ENCODE results near the gene SLC22A3.
A peak's percentile ranks its signal among the peaks of the same experiment; 100 is the strongest.
"Not testable (repeated sequence)": the region's sequence is repeated elsewhere in the genome, so short reads cannot be mapped to it uniquely, and the experiment has no call there.

SLC22A3 gene

DNA sequence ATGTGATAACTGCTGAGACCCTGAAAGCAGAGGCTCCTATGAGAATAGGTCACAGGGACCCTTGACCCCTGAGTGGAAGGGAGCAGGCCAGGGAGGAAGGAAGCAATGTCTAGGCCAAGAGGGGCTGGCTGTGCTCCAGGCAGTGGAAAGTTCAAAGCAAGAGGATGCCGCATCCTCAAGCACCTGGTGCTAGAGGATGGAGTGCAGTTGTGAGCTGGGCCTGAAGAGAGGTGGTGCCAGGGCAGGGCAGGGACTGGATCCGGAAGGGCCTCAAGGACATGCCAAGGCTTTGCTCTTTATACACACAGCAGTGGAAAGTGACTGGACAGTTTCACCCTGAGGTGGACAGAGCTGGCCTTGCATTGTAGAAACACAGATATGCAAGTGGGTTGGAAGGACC is 97.0 kb downstream of the SLC22A3 start:
- DNase-seq (ENCODE audit: low read depth) = no peak

DNA sequence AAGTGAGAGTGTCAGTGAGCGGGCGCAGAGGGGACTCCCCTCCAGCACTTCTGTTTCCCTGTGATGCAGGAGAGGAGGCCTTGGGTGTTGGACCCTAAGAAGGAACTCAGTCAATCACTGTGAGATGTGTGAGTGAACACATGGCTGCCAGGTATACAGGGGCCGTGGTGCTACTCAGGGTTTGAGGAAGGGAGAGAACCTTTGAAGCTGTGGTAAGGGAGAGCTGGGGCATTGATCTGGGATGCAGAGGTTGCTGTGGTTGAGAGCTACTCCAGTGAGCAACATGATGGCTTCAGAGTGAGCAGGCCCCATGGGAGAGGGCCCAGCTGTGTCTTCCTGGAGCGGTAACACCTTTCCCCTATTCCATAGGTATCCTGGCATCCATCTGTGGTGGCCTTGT is 99.2 kb downstream of the SLC22A3 start:
- DNase-seq (ENCODE audit: low read depth) = no peak

DNA sequence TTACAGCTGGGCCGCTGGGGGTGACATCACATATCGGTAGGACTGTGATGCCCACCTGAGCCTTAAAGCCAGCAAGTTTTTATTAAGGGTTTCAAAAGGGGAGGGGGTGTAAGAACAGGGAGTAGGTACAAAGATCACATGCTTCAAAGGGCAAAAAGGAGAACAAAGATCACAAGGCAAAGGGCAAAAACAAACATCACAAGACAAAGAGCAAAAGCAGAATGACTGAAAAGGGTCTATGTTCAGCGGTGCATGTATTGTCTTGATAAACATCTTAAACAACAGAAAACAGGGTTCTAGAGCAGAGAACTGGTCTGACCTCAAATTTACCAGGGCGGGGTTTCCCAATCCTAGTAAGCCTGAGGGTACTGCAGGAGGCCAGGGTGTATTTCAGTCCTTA is 101.6 kb downstream of the SLC22A3 start:
- not testable (repeated sequence) for DNase-seq (ENCODE audit: low read depth)

DNA sequence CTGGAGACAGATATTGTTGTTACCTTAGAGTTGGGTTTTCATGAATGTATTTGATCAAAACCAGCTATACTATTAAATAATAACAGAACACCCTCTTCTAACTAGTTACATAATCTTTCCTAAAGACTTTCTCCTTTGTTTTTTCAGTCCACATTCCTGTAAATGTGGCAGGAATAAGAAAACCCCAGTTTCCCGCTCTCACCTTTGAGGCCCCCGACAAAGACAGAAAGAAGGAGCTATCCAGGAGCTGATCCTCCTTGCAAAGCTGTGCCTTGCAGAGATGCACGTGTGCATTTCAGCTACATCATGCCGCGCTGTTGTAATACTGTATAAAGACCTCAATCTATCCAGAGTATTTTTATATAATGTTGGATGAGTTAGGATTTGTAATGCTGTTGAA is 102.7 kb downstream of the SLC22A3 start:
- no peak for DNase-seq (ENCODE audit: low read depth)

DNA sequence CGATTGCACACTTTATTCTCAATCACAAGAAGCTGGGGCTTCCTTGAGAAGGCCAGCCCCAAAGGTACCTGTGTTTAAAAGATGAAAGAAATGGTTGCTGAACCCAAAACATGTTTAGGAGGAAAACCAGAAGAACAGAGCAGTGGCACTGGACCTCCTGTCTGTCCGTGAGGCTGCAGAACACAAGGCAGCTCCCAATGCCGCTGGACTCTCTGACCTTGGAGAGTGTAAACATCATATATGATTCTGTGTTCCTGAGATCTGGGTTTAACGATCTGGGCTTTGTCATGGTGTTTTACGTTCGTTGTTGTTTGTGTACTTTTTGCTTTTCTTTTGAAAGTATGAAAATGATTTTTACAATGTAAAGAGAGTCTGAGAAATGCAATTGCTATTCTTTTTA is 106.1 kb downstream of the SLC22A3 start:
- DNase-seq (ENCODE audit: low read depth) = no peak

DNA sequence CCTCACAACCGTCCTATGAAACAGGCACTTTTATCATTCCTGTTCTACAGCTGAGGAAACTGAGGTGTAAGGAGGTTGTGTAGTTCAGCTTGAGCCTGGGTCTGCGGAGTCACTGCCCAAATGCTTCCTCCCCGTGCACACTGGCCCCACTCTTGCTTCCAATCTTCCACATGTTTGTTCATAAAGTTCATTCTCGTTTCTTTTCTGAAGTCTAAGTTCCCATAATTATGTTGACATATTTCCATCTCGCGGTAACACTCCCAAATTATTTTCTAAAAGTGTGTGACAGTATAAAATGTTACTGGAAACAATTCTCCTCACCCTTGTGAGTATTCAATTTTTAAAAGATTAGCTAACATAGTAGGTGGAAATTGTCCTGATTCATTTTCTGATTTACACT is 106.9 kb downstream of the SLC22A3 start:
- DNase-seq (ENCODE audit: low read depth) = no peak

DNA sequence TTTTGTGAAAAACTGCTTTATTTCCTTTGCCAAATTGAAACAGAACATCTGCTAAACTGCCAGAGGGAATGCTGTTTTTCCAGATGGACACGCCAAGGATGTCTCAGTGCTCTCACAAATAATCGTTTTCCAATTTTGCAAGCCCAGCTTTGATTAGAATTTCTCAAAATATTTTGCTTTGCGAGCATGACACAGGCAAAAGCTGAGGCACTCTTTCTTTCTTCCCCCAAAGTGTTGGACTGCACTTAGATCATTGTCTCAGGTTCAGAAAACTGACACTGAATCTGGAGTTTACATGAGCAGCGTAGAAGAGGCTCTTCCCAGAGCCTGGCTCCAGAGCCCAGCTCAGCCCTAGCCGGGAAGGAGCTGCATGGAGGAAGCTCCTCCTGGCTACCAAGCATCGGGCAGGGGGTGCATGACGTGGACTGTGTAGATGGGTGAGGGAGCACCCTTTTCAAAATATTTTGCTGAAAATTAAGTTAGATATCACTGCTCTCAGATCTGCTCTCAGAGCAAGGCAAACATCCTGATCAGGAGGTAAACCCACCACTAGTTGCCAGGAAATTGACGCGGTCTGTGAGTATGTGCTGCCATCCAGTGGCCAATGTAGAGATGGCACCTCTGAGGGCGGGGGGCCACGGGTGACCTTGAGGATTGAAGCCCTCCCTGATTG is 107.5 kb downstream of the SLC22A3 start:
- DNase-seq (ENCODE audit: low read depth) = peak; percentile 67

DNA sequence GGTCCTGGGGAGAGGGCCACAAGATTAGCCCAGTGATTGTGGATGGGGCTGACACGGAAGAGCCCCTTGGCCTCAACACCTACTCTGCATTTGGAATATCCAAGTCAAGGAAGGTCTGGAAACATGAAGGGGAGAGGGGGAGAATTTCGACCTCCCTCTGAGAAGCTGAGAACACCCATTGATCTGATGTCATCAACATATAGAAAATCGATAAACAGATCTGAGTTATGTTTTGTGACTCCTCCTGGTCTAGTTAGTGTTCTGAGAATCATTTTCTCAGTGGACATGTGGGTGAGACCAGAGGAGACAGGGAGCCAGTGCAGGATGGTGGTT is 108.0 kb downstream of the SLC22A3 start:
- no peak for DNase-seq (ENCODE audit: low read depth)

DNA sequence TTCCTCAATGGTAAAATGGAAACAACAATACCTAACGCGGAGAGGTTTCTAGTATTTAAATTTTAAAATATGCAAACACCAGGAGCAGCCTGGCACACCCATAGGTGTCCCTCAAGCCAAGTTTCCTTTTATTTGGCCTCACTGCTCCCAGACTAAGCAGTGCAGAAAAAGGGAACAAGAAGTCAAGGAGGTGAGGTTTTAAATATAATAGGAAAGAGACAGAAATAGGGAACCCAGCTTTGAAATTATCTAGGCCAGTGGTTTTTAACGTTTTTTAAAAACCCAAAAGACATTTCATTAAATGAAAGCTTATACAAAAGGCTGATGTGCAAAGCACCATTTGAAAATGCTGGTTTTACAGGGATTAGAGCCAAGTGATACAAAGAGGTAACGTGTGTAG is 109.6 kb downstream of the SLC22A3 start:
- DNase-seq (ENCODE audit: low read depth) = no peak

DNA sequence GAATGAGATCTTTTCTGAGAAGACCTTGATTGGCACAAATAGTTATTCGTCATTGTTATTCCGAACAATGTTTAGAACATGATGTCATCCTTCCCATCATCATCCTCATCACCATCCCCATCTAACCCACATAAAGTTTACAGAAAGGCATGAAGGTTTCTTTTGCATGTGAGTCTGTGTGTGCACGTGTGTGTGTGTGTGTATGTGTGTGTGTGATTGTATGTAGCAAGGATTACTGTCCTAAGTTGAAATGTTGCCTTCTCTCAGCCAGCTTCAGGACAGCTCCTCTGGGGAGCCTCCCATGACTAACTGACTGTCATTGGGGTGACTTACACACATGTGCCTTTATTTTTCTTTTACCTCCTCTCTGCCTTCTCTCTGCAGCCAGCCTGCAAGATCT is 113.5 kb downstream of the SLC22A3 start:
- DNase-seq (ENCODE audit: low read depth) = peak; percentile 77

DNA sequence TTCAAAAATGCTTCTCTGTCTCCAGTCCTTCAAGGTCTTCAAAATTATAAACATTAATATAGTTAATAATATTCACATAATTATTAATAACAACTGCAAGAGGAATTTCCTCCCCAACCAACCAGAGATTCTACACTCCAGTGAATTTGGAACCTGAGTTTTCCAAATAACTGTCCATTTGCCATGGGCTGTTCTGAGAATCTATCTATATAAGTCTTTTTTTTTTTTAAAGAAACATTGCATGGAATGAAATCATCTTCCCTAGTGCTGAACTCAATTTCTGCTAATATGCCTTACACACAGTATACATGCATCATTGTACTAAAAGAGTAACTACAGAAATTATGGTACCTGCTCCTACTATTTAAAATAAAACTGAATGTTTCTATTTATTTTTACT is 113.9 kb downstream of the SLC22A3 start:
- peak; percentile 56 for DNase-seq (ENCODE audit: low read depth)

DNA sequence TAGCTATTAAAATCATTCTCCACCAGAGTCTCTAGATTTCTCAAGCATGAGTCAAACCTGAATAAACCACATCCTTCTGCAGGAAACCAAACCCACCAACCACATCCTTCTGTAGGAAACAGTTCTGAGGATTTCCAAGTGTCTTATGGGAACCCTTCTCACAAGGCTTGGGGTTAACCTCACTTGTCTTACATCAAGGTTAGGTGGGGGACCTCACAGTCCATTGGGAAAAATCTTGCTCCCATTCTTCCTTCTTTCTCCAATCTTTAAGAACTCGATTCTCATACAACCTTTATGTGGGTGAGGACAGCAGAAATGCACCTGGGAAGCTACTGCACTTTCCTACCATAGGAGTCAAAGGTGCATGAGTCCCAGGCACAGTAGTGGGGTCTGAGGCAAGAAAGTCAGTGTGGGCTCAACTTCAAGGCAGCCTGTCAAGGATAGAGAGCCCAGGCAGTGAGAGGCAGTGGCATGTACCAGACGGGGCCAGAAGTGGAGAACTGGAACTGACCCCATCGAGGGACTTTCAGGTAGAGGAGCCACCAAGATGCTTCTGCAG is 114.5 kb downstream of the SLC22A3 start:
- DNase-seq (ENCODE audit: low read depth) = peak; percentile 96

DNA sequence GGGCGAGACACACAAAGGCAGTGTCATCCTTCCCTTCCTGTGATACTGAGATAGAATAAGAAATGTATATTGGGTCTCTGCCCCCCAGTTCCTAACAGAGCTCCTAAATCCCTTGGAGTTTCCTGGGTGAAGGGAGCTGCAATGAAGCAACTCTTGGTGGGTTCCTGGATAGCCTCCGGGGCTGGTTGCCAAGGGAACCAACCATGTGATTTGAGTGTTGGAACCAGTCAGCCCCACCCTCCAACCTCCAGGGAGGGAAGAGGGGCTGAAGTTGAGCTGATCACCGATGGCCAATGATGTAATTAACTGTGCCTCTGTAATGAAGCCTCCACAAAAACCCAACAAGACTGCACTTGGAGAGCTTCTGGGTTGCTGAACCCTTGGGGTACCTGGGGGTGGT is 116.6 kb downstream of the SLC22A3 start:
- DNase-seq (ENCODE audit: low read depth) = no peak

DNA sequence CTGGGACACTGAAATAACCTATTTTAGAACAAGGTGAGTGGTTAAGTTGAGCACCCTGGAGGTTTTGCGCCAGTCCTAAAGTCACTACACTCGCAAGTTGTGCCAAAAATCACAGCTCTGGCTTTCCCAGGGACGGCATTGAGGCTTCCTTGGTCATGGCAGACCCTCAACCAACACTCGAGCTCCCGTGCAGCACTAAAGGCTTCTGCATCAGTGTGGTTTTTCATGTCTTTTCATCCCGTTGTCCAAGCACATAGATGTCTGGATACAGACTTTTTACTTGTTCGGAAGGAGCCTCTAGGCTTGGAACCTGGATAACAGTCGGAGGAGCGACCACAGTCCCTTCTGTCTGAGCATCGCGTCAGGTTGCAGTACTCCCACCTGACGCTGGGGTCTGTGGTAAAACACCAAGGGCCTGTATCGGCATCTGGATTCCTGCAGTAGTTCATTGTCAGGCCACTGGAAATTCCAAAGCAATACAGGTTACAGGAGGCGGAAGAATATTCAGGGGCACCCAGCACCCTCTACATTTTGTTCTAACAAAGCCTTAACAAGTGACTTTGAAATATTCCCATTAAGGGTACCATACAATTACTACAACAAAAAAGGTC is 119.2 kb downstream of the SLC22A3 start:
- DNase-seq (ENCODE audit: low read depth) = not testable (repeated sequence)

DNA sequence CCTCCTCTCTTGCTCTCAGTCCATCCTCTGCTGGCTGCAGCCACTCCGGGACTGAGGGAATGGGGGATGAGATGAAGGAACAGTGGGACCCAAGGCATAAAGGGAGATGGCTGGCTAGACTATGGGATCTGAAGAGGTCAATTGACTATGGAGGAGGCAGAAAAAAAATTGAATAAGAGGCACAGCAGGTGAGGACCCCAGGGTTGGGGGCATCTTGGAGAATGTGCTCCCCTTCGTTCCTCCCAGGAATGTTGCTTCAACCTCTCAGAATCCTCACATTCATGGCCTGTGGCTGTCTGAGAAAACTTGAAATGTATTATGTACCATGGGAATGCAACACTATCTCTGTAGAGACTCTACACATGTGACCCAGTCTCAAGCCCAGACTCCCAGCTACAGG is 121.0 kb downstream of the SLC22A3 start:
- no peak for DNase-seq (ENCODE audit: low read depth)

DNA sequence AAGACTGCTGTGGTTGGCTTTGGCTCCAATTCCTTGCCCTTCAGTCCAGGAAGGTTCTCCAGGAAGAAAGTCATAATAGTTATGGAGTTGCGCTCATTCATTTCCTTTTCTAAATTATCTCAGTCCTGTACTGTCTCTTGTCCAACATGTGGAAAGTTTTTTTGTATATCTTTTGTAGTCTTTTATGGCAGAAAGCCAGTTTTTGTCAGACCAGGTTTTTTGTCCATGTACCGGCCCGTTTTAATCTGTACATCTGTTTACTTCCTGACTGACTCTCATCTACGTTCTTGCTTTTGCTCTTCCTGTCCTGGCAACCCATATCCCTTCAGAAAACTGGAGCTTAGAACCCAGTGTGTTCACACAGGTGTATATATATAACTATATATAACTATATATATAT is 127.9 kb downstream of the SLC22A3 start:
- DNase-seq (ENCODE audit: low read depth) = not testable (repeated sequence)

DNA sequence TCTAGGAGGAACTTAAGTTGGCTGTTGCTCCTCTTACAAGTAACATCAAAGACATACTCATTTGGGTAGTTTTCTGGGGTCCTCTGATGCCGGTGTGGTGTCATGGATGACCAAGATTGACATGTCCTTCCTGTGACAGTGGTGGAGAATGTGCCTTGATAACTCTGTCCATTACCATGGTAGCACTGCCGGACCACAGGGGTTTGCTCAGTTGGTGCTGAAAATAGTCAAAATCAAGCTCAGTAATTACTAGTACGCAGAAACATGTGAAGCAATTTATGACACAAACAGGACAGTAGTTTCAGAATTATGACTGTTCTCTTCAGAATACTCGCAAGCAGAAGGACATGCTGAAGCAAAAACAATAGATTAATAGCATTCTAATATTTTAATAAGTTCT is 128.9 kb downstream of the SLC22A3 start:
- DNase-seq (ENCODE audit: low read depth) = not testable (repeated sequence)

DNA sequence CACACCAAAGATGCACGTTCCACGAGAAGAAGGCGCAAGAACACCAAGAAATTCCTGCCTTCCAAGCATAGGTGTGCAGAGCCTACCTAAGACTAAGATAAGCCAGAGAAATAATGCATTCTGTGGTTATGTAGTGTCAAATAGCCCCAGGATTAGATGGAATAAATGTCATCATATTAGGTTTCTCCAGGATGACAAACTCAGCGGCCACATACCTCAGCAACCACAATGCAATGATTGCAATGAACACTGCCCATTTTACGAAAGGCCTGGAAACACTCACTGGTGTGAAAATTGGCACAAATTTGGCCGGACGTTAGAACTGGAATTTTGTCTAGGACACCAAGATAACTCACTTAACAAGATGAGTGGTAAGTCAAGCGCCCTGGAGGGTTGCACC is 129.7 kb downstream of the SLC22A3 start:
- peak; percentile 8 for DNase-seq (ENCODE audit: low read depth)

DNA sequence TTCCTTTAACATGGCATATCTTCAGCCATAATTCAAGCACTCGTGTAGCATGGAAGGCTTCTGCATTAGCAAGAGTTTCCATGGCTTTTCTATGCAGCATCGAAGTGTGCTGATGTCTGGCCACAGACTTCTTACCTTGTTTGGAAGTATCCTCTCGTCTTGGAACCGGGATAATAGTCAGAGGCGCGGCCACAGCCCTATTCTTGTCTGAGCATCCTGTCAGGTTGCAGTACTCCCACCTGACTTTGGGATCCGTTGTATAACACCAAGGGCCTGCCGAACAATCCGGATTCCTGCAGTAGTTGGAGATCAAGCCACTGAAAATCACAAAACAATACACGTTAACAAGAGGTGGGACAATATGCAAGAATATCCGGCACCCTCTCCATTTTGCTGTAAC is 138.9 kb downstream of the SLC22A3 start:
- DNase-seq (ENCODE audit: low read depth) = no peak

DNA sequence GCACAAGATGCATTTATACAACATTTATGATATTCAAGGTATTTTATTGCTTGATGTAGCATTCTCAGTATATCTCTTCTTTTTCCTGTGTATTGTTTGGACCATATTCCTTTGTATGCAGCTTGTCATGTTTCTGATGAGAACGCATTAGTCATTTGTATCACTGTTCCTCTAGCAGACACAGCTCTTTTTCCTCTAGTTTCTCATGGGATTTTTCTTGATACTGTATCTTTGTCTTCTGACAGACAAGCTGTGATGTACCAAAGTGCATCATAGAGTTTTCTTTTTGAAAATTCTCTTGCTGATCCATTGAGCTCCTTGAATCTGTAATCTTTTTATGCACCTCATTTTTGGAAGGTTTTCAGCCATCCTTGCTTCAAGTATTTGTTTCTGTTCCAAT is 140.9 kb downstream of the SLC22A3 start:
- DNase-seq (ENCODE audit: low read depth) = no peak

DNA sequence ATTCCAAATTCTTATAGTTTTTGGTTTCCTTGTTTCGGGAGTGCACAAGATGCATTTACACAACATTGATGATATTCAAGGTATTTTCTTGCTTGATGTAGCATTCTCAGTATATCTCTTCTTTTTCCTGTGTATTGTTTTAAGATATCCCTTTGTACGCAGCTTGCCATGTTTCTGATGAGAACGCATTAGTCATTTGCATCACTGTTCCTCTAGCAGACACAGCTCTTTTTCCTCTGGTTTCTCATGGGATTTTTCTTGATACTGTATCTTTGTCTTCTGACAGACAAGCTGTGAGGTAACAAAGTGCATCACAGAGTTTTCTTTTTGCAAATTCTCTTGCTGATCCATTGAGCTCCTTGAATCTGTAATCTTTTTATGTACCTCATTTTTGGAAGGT is 146.4 kb downstream of the SLC22A3 start:
- no peak for DNase-seq (ENCODE audit: low read depth)

DNA sequence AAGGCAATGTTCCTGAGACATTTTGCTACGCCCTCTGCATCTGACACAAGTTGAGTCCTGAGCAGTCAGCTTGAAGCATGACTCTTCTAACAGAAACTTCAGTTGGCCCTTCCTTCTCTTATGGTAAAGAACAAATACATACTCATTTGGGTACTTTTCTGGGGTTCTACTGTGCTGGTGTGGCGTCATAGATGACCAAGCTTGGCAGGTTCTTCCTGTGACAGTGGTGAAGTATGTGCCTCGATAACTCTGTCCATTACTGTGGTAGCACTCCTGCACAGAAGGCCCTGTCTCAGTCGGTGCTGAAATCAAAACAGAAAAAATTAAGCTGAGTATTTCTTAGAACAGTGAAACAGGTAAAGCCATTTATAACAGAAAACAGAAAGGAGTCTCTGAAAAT is 152.5 kb downstream of the SLC22A3 start:
- DNase-seq (ENCODE audit: low read depth) = no peak

All from ELR (cell line).